ENCODE measurements around the gene FBL.
"Not testable (repeated sequence)": the region's sequence is repeated elsewhere in the genome, so short reads cannot be mapped to it uniquely, and the experiment has no call there.

Gene FBL

GRCh38 chr19:39819786-39820185, 26.4 kb downstream of the FBL start:
- DNase-seq, result no peak

GRCh38 chr19:39818626-39819097, 27.5 kb downstream of the FBL start:
- DNase-seq, result no peak

GRCh38 chr19:39817888-39818561, 28.2 kb downstream of the FBL start:
- no peak for DNase-seq

- no peak for DNase-seq
These were observed 29.7 kb downstream of the FBL start for GRCh38 chr19:39816287-39817048.

- DNase-seq, result no peak
These were observed 31.6 kb downstream of the FBL start for GRCh38 chr19:39814595-39814994.

- not testable (repeated sequence) for DNase-seq
These were observed 32.1 kb downstream of the FBL start for GRCh38 chr19:39814111-39814510.

GRCh38 chr19:39813264-39813993, 32.8 kb downstream of the FBL start:
- DNase-seq, result no peak

- DNase-seq, result no peak
These were observed 35.1 kb downstream of the FBL start for GRCh38 chr19:39811064-39811463.

GRCh38 chr19:39810424-39810823, 35.8 kb downstream of the FBL start:
- no peak for DNase-seq

GRCh38 chr19:39809368-39809767, 36.8 kb downstream of the FBL start:
- DNase-seq, result no peak

- DNase-seq, result not testable (repeated sequence)
These were observed 37.5 kb downstream of the FBL start for GRCh38 chr19:39808688-39809087.

- no peak for DNase-seq
These were observed 38.3 kb downstream of the FBL start for GRCh38 chr19:39807846-39808364.

GRCh38 chr19:39805104-39805503, 41.1 kb downstream of the FBL start:
- no peak for DNase-seq

- no peak for DNase-seq
These were observed 43.2 kb downstream of the FBL start for GRCh38 chr19:39802958-39803357.

- no peak for DNase-seq
These were observed 49.1 kb downstream of the FBL start for GRCh38 chr19:39797083-39797482.

- no peak for DNase-seq
These were observed 50.1 kb downstream of the FBL start for GRCh38 chr19:39796000-39796498.

- no peak for DNase-seq
These were observed 51.2 kb downstream of the FBL start for GRCh38 chr19:39795001-39795400.

GRCh38 chr19:39792999-39793546, 53.1 kb downstream of the FBL start:
- peak; percentile 74 for DNase-seq

- no peak for DNase-seq
These were observed 57.9 kb downstream of the FBL start for GRCh38 chr19:39788244-39788643.

Measured in CD4-positive, alpha-beta T cell treated with Interleukin-17A for 1 hour (primary cell).